ENCODE results near the gene GSDMA. TPM values are rescaled to one million over a fixed set of nuclear protein-coding genes. Genes with fewer than 3 reads are reported as not detected.

GSDMA gene
- total RNA-seq, 1 donor from 2014 or later = not detected

DNA sequence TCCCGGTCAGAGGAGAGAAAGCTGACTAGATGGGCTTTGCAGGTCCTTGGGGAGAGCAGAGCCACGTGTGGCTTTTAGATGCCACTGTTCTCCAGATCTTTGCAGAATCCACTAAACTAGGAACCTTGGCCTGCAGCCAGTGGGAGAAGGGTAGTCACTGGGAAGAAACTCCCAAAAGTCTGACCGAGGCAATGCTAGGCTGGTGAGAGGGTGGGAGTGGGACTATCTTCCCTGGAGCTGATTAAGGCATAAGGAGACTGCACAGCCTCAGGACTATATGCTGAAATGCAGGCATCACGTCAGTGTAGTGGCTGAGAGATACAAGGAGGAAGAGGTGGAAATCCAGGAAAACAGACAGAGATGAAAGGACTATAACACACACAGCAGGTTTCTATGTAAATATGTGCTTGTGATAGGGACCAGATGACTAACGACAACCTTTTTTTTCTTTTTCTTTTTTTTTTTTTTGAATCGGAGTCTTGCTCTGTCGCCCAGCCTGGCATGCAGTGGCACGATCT lies 2.2 kb upstream of the GSDMA start:
- Mint-ChIP-seq H3K9me3 (no peaks in the 10 kb centered on the region), H3K27ac (ENCODE audit: unreplicated experiment) (no peak overlapping the region), H3K4me3 (no peak overlapping the region), H3K4me1 (peaks cover 5% of the 10 kb centered on the region), H3K27me3 (ENCODE audit: low read depth) (peaks cover 16% of the 10 kb centered on the region), H3K36me3 (ENCODE audit: low read depth) (no peaks in the 10 kb centered on the region)
- DNase-seq (ENCODE audit: low read depth, low spot score) = no peak
- TF ChIP-seq, protein P1, sequence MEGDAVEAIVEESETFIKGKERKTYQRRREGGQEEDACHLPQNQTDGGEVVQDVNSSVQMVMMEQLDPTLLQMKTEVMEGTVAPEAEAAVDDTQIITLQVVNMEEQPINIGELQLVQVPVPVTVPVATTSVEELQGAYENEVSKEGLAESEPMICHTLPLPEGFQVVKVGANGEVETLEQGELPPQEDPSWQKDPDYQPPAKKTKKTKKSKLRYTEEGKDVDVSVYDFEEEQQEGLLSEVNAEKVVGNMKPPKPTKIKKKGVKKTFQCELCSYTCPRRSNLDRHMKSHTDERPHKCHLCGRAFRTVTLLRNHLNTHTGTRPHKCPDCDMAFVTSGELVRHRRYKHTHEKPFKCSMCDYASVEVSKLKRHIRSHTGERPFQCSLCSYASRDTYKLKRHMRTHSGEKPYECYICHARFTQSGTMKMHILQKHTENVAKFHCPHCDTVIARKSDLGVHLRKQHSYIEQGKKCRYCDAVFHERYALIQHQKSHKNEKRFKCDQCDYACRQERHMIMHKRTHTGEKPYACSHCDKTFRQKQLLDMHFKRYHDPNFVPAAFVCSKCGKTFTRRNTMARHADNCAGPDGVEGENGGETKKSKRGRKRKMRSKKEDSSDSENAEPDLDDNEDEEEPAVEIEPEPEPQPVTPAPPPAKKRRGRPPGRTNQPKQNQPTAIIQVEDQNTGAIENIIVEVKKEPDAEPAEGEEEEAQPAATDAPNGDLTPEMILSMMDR (conservative IDR thresholded peaks at IDR 0.05) = no peak

- TF ChIP-seq, protein P1 (conservative IDR thresholded peaks at IDR 0.05) = no peak
- Mint-ChIP-seq H3K27me3 (ENCODE audit: low read depth) (peaks cover 41% of the 10 kb centered on the region), H3K9me3 (no peaks in the 10 kb centered on the region), H3K4me3 (no peak overlapping the region), H3K27ac (ENCODE audit: unreplicated experiment) (peak overlapping the region; percentile 76), H3K4me1 (peaks cover 4% of the 10 kb centered on the region), H3K36me3 (ENCODE audit: low read depth) (no peaks in the 10 kb centered on the region)
- no peak for DNase-seq (ENCODE audit: low read depth, low spot score)
These were observed 1.0 kb downstream of the GSDMA start for GRCh38 chr17:39963829-39964228.

GRCh38 chr17:39965017-39965699 lies 2.4 kb downstream of the GSDMA start:
- DNase-seq (ENCODE audit: low read depth, low spot score) = no peak
- TF ChIP-seq, protein P1 (conservative IDR thresholded peaks at IDR 0.05) = no peak
- H3K36me3 Mint-ChIP-seq (ENCODE audit: low read depth) = no peaks in the 10 kb centered on the region
- no peak overlapping the region for H3K4me3 Mint-ChIP-seq
- no peak overlapping the region for H3K27ac Mint-ChIP-seq (ENCODE audit: unreplicated experiment)
- no peaks in the 10 kb centered on the region for H3K9me3 Mint-ChIP-seq
- H3K27me3 Mint-ChIP-seq (ENCODE audit: low read depth) = peaks cover 54% of the 10 kb centered on the region
- H3K4me1 Mint-ChIP-seq = no peaks in the 10 kb centered on the region

DNA sequence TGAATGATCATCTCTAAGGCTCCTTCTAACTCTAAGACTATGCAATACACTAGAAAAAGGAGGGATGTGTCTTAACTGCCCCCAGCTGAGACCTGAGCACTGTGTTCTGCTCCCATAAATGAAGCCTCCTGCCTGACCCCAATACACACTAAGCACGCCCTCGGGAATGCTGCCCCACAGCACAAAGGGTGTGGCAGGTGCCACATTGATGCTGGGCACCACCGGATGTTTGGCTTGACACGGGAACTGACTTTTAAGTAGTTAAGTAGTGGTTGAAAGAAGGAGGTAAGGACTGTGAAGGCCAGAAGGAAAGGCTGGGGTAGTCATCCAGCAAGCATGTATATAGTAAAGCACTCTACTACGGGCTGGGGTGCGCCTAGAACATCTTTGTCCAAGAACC lies 4.0 kb downstream of the GSDMA start:
- no peak for DNase-seq (ENCODE audit: low read depth, low spot score)
- H3K36me3 Mint-ChIP-seq (ENCODE audit: low read depth) = no peaks in the 10 kb centered on the region
- TF ChIP-seq, protein P1 (conservative IDR thresholded peaks at IDR 0.05) = no peak
- peaks cover 69% of the 10 kb centered on the region for H3K27me3 Mint-ChIP-seq (ENCODE audit: low read depth)
- no peak overlapping the region for H3K4me3 Mint-ChIP-seq
- H3K27ac Mint-ChIP-seq (ENCODE audit: unreplicated experiment) = no peak overlapping the region
- H3K4me1 Mint-ChIP-seq = no peaks in the 10 kb centered on the region
- no peaks in the 10 kb centered on the region for H3K9me3 Mint-ChIP-seq

- Mint-ChIP-seq H3K4me3 (no peak overlapping the region), H3K27me3 (ENCODE audit: low read depth) (peaks cover 83% of the 10 kb centered on the region), H3K4me1 (no peaks in the 10 kb centered on the region), H3K27ac (ENCODE audit: unreplicated experiment) (no peak overlapping the region), H3K9me3 (no peaks in the 10 kb centered on the region), H3K36me3 (ENCODE audit: low read depth) (no peaks in the 10 kb centered on the region)
- DNase-seq (ENCODE audit: low read depth, low spot score) = no peak
- TF ChIP-seq, protein P1 (conservative IDR thresholded peaks at IDR 0.05) = no peak
These were observed 6.0 kb downstream of the GSDMA start for GRCh38 chr17:39968761-39969160.
